Stimulated activated CD8-positive, alpha-beta memory T cell treated with anti-CD3 and anti-CD28 coated beads, Interleukin-15, amount 100 ng/mL, for 48 hours (primary cell): Measurements from ENCODE around the gene IFNL4.
"Not testable (repeated sequence)": the region's sequence is repeated elsewhere in the genome, so short reads cannot be mapped to it uniquely, and the experiment has no call there.

Experiments used
- DNase-seq, 2 donors: peaks; one replicate each; pipeline ENCODE4 v3.0.0-alpha.2; 2020; ENCODE audit warnings: low read depth in 2 of 2

Gene IFNL4

DNA sequence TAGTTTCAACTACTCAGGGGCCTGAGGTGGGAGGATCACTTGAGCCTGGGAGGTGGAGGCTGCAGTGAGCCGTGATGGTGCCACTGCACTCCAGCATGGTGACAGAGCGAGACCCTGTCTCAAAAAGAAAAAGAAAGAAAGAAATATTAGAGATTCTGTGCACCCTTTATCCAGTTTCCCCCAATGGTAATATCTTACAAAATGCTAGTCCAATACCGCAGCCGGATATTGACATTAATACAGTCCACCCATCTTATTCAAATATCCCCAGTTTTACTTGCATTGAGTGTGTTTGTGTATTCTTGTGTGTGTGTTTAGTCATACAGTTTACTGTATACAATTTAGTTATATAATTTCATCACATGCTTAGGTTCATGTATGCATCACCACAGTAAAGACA lies 8.6 kb upstream of the IFNL4 start:
- no peak for DNase-seq

DNA sequence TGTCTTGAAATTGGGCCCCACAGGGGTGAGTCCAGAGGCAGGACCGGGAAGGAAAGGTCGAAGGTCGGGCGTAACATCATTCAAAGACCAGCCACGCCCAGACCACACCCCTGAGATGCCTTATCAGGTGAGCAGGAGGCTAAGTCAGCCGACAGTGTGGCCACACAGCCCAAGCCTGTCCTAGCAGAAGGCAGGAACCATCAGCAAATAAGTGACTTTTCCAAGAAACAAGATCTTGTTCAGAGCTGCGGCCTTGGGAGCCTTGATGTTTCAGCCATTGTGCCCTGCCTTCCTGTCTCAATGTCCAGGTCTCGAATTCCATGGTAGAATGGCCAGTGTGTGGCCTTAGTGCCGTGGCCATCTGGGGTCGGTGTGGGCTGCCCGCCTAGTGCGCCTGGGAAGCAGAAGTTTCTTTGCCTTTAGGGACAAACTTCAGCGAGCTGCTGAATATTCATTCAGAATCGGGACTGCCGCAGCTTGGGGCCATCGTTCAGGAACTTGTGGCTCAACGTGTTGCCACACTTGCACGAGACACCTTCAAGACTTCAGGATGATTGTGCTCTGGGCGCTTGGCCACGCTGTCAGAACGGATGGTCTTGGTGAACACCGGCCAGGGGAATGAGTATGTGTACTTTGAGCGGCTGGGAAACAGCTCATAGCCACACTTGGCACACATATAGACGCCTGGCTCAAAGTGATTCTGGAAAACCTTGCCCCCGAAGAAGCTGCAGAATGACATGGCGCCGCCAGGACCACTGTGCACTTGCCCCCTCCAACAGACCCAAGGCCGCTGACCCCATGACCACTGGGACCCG lies 6.1 kb upstream of the IFNL4 start:
- DNase-seq, result no peak

DNA sequence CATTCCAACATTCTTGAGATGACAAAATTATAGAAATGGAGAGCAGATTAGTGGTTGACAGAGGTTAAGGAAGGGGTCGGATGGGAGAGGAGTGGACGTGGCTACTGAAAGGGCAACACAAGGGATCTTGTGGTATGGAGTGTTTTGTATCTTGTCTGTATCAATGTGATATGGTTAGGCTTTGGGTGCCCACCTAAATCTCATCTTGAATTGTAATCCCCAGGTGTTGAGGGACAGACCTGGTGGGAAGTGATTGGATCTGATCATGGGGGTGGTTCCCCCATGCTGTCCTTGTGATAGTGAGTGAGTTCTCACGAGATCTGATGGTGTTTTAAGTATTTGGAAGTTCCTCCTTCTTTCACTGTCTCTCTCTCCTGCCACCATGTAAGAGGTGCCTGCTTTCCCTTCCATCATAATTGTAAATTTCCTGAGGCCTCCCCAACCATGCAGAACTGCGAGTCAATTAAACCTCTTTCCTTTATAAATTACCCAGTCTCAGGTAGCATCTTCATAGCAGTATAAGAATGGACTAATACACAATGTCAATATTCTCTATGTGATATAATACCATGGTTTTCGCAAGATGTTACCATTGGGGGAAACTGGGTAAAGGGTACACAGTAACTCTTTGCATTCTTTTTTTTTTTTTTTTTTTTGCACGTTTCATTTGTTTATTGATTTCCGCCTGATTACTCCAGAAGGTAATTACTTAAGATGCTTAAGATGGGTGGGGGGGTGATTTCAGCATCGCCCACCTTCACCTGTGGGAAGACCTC lies 4.9 kb upstream of the IFNL4 start:
- no peak for DNase-seq

DNA sequence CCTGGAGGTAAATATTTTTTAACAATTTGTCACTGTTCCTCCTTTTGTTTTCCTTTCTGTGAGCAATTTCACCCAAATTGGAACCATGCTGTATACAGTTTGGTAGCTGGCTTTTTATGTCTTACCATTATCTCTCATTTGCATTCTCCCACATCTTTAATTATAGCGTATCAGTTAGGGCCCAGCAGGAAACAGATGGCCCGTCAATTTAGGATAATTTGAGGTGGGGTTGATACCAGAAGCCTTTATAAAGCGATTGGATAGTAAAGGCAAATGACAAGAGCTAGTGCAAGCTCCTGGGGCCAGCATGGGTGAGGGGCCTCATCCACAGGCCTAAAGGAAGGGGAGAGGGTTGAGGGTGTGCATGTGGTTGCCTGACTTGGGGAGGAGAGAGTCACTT lies 3.8 kb upstream of the IFNL4 start:
- no peak for DNase-seq

DNA sequence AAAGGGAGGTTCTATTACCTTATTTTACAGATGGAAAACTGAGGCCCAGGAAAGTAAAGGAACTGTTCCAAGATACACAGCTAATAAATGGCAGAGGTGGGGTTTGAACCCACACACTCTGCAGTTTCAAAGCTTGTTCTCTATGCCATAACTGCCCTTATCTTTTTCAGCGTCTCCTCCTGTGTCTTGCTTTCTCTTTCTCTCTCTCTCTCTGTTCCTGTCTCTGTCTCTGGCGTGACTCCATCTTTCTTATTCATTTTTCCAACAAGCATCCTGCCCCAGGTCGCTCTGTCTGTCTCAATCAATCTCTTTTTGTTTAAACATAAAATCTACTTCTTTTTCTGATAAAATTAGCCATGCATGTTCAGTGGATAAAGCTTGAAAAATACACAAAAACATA lies 3.2 kb upstream of the IFNL4 start:
- DNase-seq, result no peak

DNA sequence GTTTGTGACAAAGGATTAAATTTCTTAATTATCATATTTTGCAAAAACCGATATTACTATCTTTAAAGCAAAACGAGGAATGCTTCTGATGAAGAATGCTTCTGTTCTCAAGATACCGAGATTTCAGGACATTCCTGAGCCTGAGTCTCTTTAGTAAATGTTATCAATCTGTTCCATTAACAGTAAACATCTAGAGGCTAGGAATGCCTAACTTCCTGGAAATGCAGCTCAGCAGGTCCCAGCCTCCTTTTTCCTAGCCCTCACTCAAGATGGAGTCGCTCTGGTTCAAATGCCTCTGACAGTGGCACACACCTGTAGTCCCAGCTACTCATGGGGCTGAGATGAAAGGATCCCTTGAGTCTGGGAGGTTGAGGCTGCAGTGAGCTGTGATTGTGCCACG lies 2.4 kb upstream of the IFNL4 start:
- DNase-seq, result no peak

DNA sequence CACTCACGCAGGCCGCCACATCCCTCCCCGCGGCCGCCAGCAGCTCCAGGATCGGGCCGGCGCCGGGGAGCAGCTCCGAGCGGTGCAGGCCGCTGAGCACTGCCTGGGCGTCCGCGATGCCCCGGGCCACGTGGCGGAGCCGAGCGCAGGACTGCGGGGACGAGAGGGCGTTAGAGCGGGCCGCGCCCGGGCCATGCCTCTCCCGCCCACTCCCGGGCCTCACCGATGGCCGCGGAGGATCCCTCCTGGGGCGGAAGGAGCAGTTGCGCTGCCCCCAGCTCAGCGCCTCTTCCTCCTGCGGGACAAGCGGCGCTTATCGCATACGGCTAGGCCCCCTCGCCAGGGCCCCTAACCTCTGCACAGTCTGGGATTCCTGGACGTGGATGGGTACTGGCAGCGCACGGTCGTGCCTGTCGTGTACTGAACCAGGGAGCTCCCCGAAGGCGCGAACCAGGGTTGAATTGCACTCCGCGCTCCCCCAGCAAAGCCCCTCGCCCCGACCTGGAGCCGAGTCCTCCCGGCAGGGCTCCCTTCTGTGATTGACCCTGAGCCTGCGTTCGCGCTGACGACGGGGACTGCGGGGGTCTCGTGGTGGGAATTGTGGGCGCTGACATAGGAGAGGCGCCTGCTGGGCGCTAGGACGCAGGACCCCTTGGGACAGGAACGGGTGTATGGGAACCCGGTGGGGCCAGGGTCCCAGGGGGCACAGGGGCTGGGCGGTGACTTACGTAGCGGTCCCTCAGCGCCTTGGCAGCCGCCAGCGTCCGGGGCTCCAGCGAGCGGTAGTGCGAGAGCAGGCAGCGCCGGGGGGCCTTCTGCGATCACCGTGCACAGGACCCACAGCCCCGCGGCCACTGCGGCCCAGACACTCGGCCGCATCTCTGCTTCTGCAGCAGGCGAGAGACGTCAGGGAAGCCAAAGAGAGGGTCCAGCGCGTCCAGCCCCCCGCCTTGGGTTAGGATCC lies 673 bp downstream of the IFNL4 start:
- DNase-seq, result no peak

DNA sequence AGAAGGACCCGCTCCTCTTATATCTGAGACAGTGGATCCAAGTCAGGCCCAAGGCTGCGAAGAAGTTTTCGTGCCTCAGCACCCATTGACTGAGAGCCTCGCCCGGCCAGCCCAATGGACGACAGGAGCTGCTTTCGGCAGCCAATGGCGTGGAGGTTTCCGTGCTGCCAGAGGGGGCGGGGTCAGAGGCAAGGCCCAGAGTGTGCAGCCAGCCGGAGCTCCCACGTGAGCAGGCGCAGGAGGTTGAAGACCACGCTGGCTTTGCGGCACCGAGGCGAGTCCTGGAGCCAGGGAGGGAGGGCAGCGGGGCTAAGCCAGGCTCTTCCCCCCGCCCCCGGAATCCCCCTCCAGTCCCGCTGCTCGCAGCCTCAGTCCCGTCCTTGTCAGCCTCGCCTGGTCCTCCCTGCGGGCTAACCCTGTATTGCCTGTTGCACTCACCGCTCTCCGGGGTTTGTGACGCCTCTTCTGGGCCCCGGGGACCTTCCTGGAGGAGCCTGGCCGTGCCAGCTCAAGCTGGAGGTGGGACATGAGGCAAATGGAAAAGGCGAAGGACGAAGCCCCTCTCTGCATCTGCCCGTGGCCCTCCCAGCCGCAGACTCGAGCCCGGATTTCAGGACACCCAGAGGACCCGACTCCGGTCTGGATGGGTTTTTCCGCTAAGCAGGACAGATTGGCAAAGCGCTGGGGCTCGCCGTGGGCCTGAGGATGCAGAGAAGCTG lies 1.5 kb downstream of the IFNL4 start:
- peak in 1 of 2 donors; percentile 21 for DNase-seq

DNA sequence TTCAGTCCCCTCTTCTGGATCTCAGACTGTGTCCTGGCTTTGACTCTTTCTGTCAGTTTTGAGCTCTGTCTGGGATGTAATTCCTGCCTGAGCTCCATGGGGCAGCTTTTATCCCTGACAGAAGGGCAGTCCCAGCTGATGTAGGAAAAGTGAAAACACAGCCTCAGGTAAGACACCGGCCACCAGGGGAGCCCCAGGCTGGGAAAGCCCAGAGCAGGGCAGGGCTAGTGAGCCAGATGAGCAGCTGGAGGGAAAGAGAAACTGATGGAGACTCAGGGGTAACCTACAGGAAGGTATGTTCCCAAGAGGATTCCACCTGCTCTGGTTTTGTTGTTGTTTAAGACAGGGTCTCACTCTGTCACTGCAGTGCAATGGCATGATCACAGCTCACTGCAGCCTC lies 3.5 kb downstream of the IFNL4 start:
- DNase-seq, result not testable (repeated sequence)

DNA sequence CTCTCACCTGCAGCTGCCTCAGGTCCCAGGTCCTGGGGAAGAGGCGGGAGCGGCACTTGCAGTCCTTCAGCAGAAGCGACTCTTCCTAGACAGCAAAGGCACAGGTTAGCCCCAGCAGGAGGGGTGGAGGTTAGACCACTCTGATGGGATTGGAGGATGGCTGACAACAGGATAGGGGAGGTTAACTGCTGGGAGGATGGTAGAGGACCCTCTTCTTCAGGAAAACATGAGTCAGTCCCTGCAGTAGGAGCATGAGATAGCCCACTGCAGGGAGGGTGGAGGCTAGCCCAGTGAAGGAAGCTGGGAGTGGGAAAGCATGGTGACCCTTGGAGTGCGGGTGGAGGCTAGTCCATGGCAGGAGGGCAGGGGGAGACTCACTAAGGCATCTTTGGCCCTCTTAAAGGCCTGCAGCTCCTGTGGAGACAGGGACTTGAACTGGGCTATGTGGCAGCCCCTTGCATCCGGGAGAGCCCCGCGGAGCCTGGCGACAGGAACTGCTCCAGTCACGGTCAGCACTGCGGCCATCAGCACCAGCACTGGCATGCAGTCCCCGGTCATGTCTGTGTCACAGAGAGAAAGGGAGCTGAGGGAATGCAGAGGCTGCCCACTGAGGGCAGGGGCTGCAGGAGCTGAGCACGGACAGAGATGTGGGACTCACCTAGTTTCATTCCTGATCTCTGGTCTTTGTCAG lies 4.1 kb downstream of the IFNL4 start, which contains the start of gene IFNL3:
Gene IFNL3 (minus strand): TSS at position 597 of the 691 bp plus-strand sequence. CDS start 39 bp downstream, at position 558.
- DNase-seq, result not testable (repeated sequence)

DNA sequence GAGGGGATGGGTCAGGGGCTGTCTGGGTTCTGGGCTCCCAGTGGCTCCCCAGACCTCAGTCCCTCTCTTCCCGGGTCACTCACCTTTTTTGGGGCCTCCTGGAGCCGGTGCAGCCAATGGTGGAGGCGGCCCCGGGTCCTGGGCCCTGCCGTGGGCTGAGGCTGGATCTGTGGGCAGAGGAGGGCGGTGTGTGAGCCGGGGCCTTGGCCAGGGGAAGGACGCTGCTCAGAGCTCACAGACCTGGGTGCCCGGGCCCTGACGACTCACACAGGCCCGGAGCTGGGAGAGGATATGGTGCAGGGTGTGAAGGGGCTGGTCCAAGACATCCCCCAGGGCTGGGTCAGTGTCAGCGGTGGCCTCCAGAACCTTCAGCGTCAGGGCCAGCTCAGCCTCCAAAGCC lies 4.9 kb downstream of the IFNL4 start:
- not testable (repeated sequence) for DNase-seq

DNA sequence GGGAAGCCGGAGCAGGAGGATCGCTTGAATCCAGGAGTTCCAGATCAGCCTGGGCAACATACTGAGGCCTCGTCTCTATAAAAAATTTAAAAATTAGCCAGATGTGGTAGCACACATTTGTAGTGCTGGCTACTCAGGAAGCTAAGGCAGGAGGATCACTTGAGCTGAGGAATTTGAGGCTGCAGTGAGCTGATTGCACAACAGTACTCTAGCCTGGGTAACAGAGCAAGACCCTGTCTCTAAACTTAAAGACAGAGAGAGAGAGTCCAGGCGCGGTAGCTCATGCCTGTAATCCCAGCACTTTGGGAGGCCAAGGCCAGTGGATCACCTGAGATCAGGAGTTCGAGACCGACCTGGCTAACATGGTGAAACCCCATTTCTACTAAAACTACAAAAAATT lies 8.2 kb downstream of the IFNL4 start:
- no peak for DNase-seq

DNA sequence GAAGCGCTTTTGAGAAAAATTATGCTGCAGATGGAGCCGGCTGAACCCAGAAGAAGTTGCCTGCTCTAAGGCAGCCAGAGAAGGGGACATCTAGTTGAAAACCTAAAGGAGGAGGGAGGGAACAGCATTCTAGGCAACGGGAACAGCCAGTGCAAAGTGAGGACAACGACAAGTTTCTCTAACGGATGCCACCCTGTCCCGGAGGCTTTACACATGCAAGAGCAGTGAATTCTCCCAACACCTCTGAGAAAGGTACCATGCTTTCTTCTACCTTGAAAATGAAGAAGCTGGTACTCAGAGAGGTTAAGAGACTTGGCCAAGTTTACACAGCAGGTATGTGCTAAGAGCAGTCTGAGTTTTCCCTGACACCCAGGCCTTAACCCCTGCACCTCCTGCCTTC lies 9.7 kb downstream of the IFNL4 start:
- no peak for DNase-seq

DNA sequence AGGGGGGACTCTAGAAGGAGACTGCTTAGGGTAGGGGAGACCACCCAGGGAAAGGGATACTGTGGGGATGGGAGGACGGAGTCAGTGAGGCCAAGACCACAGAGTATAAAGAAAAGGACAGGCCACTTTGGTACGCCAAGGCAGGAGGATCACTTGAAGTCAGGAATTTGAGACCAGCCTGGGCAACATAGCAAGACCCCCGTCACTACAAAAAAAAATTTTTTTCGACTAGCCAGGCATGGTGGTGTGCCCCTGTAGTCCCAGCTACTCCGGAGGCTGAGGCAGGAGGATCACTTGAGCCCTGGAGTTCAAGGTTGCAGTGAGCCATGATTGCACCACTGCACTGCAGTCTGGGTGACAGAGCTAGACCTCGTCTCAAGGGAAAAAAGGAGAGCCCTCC lies 10.4 kb downstream of the IFNL4 start:
- no peak for DNase-seq

DNA sequence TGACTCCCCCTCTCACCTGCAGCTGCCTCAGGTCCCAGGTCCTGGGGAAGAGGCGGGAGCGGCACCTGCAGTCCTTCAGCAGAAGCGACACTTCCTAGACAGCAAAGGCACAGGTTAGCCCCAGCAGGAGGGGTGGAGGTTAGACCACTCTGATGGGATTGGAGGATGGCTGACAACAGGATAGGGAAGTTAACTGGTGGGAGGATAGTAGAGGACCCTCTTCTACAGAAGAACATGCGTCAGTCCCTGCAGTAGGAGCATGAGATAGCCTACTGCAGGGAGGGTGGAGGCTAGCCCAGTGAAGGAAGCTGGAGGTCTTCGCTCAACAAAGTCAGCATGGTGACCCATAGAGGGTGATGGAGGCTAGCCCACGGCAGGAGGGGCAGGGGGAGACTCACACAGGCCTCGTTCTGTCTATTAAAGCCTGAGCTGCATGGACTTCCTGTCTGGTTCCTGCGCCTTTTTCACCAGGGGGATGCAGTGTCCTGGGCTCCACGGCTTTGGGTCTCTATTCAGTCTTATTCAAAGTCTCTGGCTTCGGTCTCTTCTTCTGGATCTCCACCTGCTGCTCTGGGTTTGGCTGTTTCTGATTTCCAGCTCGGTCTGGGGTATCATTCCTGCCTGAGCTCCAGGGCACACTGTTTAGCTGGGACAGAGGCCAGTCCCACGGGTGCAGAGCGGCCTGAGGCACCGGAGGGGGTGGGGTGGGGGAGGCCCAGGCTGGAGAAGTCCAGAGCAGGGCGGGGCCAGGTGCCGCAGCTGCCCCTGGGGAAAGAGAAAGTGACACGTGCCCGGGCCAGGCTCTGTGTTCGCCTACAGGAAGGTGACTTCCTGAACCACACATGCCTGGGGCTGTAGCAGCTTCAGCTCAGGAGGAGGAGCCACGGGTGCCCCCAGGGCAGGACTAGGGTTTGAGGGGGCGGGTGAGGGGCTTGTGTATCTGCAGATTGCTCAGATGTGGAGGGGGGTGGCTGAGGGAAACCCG lies 11.2 kb downstream of the IFNL4 start:
- peak; percentile 23 for DNase-seq

DNA sequence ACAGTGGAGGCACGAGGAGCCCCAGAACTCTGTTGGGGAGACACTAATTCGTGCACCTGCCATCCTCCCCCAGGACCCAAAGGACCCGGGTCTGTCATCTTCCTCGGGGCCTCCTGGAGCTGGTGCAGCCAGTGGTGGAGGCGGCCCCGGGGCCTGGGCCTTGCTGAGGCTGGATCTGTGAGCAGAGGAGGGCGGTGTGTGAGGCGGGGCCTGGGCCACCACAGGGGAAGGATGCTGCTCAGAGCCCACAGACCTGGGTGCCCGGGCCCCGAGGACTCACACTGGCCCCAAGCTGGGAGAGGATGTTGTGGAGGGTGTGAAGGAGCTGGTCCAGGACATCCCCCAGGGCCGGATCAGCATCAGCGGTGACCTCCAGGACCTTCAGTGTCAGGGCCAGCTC lies 12.1 kb downstream of the IFNL4 start:
- peak; percentile 21 to 26 for DNase-seq

DNA sequence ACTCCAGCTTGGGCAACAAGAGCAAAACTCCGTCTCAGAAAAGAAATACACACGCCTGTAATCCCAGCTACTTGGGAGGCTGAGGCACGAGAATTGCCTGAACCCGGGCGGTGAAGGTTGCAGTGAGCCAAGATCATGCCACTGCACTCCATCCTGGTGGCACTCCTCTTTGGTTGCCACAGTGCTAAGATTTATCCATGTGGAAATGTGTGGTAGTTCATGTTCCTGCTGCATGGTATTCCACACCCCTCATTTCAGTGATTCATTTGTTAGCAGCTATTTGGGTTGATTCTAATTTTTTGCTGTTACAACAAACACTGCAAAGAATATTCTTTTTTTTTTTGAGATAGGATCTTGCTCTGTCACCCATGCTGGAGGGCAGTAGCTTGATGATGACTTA lies 15.9 kb downstream of the IFNL4 start:
- DNase-seq, result no peak

DNA sequence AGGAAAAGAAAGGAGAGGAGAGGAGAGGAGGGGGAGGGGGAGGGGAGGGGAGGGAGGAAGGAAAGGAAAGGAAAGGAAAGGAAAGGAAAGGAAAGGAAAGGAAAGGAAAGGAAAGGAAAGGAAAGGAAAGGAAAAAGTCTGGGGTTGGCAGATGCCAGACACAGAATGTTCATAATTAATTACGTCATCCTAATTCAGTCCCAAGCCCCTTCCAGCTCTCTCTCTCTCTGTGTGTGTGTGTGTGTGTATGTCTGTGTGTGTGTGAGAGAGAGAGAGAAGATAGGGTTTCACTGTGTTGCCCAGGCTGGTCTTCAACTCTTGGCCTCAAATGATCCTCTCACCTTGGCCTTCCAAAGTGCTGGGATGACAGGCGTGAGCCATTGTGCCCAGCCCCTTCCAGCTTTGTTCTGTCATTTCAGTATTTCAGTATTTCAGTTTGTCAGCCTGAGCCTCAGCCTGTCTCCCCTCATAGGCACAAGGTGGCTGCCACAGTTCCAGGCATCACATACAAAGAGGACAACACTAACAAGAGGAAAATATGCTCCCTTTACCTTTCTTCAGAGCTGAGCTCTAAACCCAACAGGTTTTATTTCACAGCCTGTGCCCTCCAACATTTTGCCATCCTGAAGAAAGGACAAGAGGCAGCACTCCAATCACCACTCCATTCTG lies 18.4 kb downstream of the IFNL4 start:
- DNase-seq, result no peak

DNA sequence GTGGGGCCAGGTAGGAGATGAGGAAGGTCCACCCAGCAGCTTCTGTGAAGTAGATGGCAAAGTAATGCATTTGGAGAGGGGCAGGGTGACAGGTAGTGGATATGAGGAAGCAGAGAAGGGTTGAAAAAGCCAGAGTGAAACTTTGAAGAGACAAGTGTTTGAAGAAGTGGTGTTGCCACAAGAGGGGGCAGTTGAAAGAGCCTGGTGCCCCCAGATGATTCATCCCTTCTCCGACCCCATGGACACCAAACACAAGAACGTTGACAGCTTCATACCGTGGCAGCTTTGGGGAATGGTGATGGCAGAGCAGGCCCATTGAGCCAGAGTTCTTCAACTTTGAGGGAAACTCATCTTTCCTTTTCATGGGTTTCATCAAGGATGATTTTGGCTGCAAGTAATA lies 23.7 kb downstream of the IFNL4 start:
- no peak for DNase-seq
